GM12892 (cell line): ENCODE results near the gene RWDD3.

Source experiments
- DNase-seq: peaks from one replicate; pipeline ENCODE4 v3.0.0; 2011; ENCODE audit not compliant: insufficient read length
- FAIRE-seq: peaks from 2 replicates; lab custom pipeline; 2011; peaks lifted over from hg19 to GRCh38; lab: Jason Lieb, UNC
- POLR2A ChIP-seq: IDR thresholded peaks from 2 replicates; pipeline ENCODE4 v1.6.1; 2011; ENCODE audit warnings: low read depth, low read length, control low read depth
- POLR2AphosphoS5 ChIP-seq: IDR thresholded peaks from 2 replicates; pipeline ENCODE4 v1.6.1; 2011; ENCODE audit warnings: low read depth, low read length, control low read depth
- TAF1 ChIP-seq: IDR thresholded peaks from 2 replicates; pipeline ENCODE4 v1.6.1; 2011; ENCODE audit warnings: low read depth, mild to moderate bottlenecking, control low read depth, low read length, borderline replicate concordance

RWDD3 gene

GRCh38 chr1:95257758-95258157 is 23.7 kb downstream of the RWDD3 start:
- FAIRE-seq (no peak), DNase-seq (no peak)
- TF ChIP-seq POLR2A: no peak
- no peak for TF ChIP-seq TAF1
- TF ChIP-seq POLR2AphosphoS5: no peak

DNA sequence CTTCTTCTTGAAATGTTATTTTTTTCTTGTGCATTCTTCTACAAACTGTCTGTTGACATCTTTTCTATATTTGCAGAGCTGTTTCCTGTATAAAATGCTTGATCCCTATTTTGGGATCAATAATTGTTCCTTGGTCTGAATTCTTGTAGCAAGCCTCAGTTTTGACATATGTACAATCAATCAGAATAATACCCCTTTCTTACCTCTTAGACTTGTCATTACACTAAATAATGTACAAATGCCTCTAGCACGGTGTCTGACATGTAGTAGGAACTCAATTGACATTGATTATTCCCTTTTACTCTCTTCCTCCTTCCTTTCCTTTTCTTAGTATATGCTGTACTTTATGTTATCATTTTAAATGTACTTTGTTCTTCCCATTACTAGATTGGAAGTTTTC is 25.2 kb downstream of the RWDD3 start:
- DNase-seq (no peak), FAIRE-seq (no peak)
- TF ChIP-seq POLR2AphosphoS5: no peak
- no peak for TF ChIP-seq POLR2A
- TF ChIP-seq TAF1: no peak

GRCh38 chr1:95262913-95263312 is 28.9 kb downstream of the RWDD3 start:
- no peak for TF ChIP-seq POLR2A
- no peak for FAIRE-seq
- no peak for DNase-seq

DNA sequence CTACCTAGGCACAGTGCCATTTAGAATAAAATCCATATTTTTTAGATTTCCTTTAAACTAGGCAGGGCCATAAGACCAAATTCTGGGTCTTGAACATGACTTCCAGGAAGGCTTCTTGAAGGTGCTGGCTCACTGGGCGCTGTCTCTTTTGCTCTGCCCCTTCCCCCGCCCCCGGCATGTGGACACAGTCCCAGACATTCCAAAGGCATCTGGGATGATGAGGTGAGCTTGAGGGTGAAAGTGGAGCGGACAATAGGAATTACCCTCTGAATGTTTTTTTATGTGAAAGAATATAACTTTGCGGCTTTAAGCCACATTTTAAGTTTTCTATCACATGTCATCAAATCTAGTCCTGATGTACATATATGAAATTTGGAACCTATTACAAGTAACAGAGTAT is 29.4 kb downstream of the RWDD3 start:
- no peak for TF ChIP-seq POLR2AphosphoS5
- DNase-seq: no peak
- FAIRE-seq: no peak

DNA sequence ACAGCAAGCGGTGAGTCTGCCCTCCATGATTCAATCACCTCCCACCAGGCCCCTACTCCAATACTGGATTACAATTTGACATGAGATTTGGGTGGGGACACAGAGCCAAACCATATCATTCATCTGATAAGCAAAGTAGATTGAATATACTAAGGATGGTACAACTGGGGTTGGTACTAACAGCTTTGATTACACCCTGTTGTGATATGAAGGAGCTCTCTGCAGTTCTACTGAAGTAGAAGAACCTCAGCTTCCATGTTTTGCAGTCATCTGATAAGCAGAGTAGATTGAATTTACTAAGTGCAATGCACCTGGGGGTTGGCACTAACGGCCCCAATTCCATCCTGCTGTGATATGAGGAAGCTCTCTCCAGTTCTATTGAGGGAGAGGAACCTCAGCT is 31.1 kb downstream of the RWDD3 start:
- no peak for FAIRE-seq

GRCh38 chr1:95276429-95276828 is 42.4 kb downstream of the RWDD3 start:
- DNase-seq (no peak), FAIRE-seq (no peak)
- TF ChIP-seq TAF1 (no peak), POLR2A (no peak), POLR2AphosphoS5 (no peak)

More for the DNA sequence above, 31.1 kb downstream of the RWDD3 start:
- no peak for TF ChIP-seq TAF1
- TF ChIP-seq POLR2A: no peak
- no peak for TF ChIP-seq POLR2AphosphoS5
- no peak for DNase-seq

- FAIRE-seq (no peak), DNase-seq (no peak)
- no peak for TF ChIP-seq TAF1
- no peak for TF ChIP-seq POLR2A
- TF ChIP-seq POLR2AphosphoS5: no peak
Observed at GRCh38 chr1:95278173-95279006, 44.4 kb downstream of the RWDD3 start.

GRCh38 chr1:95281781-95282517 is 47.9 kb downstream of the RWDD3 start:
- no peak for TF ChIP-seq TAF1
- TF ChIP-seq POLR2AphosphoS5: no peak
- TF ChIP-seq POLR2A: no peak
- FAIRE-seq: no peak
- no peak for DNase-seq

- TF ChIP-seq TAF1 (no peak), POLR2AphosphoS5 (no peak), POLR2A (no peak)
- FAIRE-seq (no peak), DNase-seq (no peak)
Observed at GRCh38 chr1:95282518-95282895, 48.5 kb downstream of the RWDD3 start.

DNA sequence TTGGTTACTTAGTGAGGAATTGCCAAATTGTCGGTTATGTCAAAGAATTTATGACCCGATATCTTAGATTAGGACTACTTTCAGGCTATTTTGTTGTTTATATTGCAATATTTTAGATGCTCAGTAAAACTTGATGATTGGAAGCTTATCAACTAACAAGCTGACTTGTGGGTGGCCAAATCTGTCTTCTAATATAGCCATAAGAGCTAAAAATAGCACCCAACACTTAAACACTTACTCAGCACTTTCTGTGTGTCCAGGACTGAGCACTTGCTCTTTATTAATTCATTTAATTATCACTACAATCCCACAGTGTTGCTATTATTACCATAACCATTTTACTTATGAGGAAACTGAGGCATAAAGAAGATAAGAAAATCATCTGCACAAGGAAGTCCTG is 50.4 kb downstream of the RWDD3 start:
- TF ChIP-seq POLR2A: no peak
- no peak for TF ChIP-seq POLR2AphosphoS5
- TF ChIP-seq TAF1: no peak
- FAIRE-seq (no peak), DNase-seq (no peak)

- FAIRE-seq (no peak), DNase-seq (no peak)
- TF ChIP-seq POLR2AphosphoS5 (no peak), POLR2A (no peak), TAF1 (no peak)
Observed at GRCh38 chr1:95286479-95286878, 52.5 kb downstream of the RWDD3 start.

GRCh38 chr1:95287081-95287480 is 53.1 kb downstream of the RWDD3 start:
- no peak for FAIRE-seq
- TF ChIP-seq TAF1 (no peak), POLR2AphosphoS5 (no peak), POLR2A (no peak)
- DNase-seq: no peak
